ENCODE results near the gene PSMD8. TPM values are rescaled to one million over a fixed set of nuclear protein-coding genes. Genes with fewer than 3 reads are reported as not detected.

Gene PSMD8
- total and polyA plus RNA-seq, 5 donors from 2014 or later, result 104 to 254 (median 193) TPM

GRCh38 chr19:38384209-38385027 is 10.0 kb downstream of the PSMD8 start:
- peaks cover 46% of the 10 kb centered on the region for H3K36me3 ChIP-seq (ENCODE audit: control insufficient read depth, insufficient read depth, low read length)
- no peak overlapping the region for H3K4me3 ChIP-seq (ENCODE audit: low read depth, low read length)
- H3K4me3 Mint-ChIP-seq, result peak overlapping the region in 2 of 4 donors; percentile 43 to 49
- H3K27me3 ChIP-seq (ENCODE audit: control insufficient read depth, insufficient read depth, low read length), result peaks cover 2% of the 10 kb centered on the region
- ATAC-seq (ENCODE audit: low read depth in 2 of 2) (no peak), DNase-seq (no peak)
- H3K36me3 Mint-ChIP-seq, result peaks cover 43% of the 10 kb centered on the region
- H3K27me3 Mint-ChIP-seq, result peaks cover 24% of the 10 kb centered on the region
- H3K4me1 Mint-ChIP-seq, result peaks cover 0 to 25% (median 7%) of the 10 kb centered on the region in 4 donors
- H3K27ac Mint-ChIP-seq, result no peak overlapping the region
- no peaks in the 10 kb centered on the region for H3K9me3 ChIP-seq (ENCODE audit: control insufficient read depth in 2 of 2, low read length in 2 of 2)
- H3K27ac ChIP-seq (ENCODE audit: insufficient read depth, low read length, poor library complexity, severe bottlenecking), result no peak overlapping the region
- H3K9me3 Mint-ChIP-seq, result peaks cover 0 to 2% (median 0%) of the 10 kb centered on the region in 7 donors
- peaks cover 39% of the 10 kb centered on the region for H3K4me1 ChIP-seq (ENCODE audit: control insufficient read depth, insufficient read depth, low read length, poor library complexity, severe bottlenecking)

GRCh38 chr19:38385057-38385803 is 10.9 kb downstream of the PSMD8 start:
- Mint-ChIP-seq H3K9me3 (peaks cover 0 to 2% (median 0%) of the 10 kb centered on the region in 7 donors), H3K4me3 (peak overlapping the region in 1 of 4 donors; percentile 49), H3K27ac (no peak overlapping the region), H3K36me3 (peaks cover 39% of the 10 kb centered on the region), H3K4me1 (peaks cover 0 to 27% (median 7%) of the 10 kb centered on the region in 4 donors), H3K27me3 (peaks cover 29% of the 10 kb centered on the region)
- peaks cover 4% of the 10 kb centered on the region for H3K27me3 ChIP-seq (ENCODE audit: control insufficient read depth, insufficient read depth, low read length)
- H3K27ac ChIP-seq (ENCODE audit: insufficient read depth, low read length, poor library complexity, severe bottlenecking), result no peak overlapping the region
- no peak overlapping the region for H3K4me3 ChIP-seq (ENCODE audit: low read depth, low read length)
- ATAC-seq (ENCODE audit: low read depth in 2 of 2) (no peak), DNase-seq (no peak)
- H3K36me3 ChIP-seq (ENCODE audit: control insufficient read depth, insufficient read depth, low read length), result peaks cover 41% of the 10 kb centered on the region
- H3K4me1 ChIP-seq (ENCODE audit: control insufficient read depth, insufficient read depth, low read length, poor library complexity, severe bottlenecking), result peaks cover 39% of the 10 kb centered on the region
- no peaks in the 10 kb centered on the region for H3K9me3 ChIP-seq (ENCODE audit: control insufficient read depth in 2 of 2, low read length in 2 of 2)

GRCh38 chr19:38385804-38386257 is 11.5 kb downstream of the PSMD8 start:
- ATAC-seq (ENCODE audit: low read depth in 2 of 2) (no peak), DNase-seq (no peak)
- Histone ChIP-seq H3K4me3 (ENCODE audit: low read depth, low read length) (no peak overlapping the region), H3K9me3 (ENCODE audit: control insufficient read depth in 2 of 2, low read length in 2 of 2) (no peaks in the 10 kb centered on the region), H3K36me3 (ENCODE audit: control insufficient read depth, insufficient read depth, low read length) (peaks cover 35% of the 10 kb centered on the region), H3K4me1 (ENCODE audit: control insufficient read depth, insufficient read depth, low read length, poor library complexity, severe bottlenecking) (peaks cover 39% of the 10 kb centered on the region), H3K27me3 (ENCODE audit: control insufficient read depth, insufficient read depth, low read length) (peaks cover 4% of the 10 kb centered on the region), H3K27ac (ENCODE audit: insufficient read depth, low read length, poor library complexity, severe bottlenecking) (no peak overlapping the region)
- peaks cover 0 to 27% (median 7%) of the 10 kb centered on the region in 4 donors for H3K4me1 Mint-ChIP-seq
- peaks cover 30% of the 10 kb centered on the region for H3K27me3 Mint-ChIP-seq
- H3K4me3 Mint-ChIP-seq, result peak overlapping the region in 1 of 4 donors; percentile 43
- H3K36me3 Mint-ChIP-seq, result peaks cover 36% of the 10 kb centered on the region
- no peak overlapping the region for H3K27ac Mint-ChIP-seq
- H3K9me3 Mint-ChIP-seq, result peaks cover 0 to 2% (median 0%) of the 10 kb centered on the region in 7 donors

- no peak for ATAC-seq (ENCODE audit: low read depth in 2 of 2)
- Mint-ChIP-seq H3K36me3 (peaks cover 32% of the 10 kb centered on the region), H3K4me1 (peaks cover 0 to 27% (median 7%) of the 10 kb centered on the region in 4 donors), H3K27me3 (peaks cover 36% of the 10 kb centered on the region), H3K27ac (no peak overlapping the region), H3K9me3 (peaks cover 0 to 2% (median 0%) of the 10 kb centered on the region in 7 donors), H3K4me3 (no peak overlapping the region)
- H3K9me3 ChIP-seq (ENCODE audit: control insufficient read depth in 2 of 2, low read length in 2 of 2), result no peaks in the 10 kb centered on the region
- no peak overlapping the region for H3K27ac ChIP-seq (ENCODE audit: insufficient read depth, low read length, poor library complexity, severe bottlenecking)
- H3K27me3 ChIP-seq (ENCODE audit: control insufficient read depth, insufficient read depth, low read length), result peaks cover 4% of the 10 kb centered on the region
- peaks cover 39% of the 10 kb centered on the region for H3K4me1 ChIP-seq (ENCODE audit: control insufficient read depth, insufficient read depth, low read length, poor library complexity, severe bottlenecking)
- DNase-seq, result no peak
- peaks cover 29% of the 10 kb centered on the region for H3K36me3 ChIP-seq (ENCODE audit: control insufficient read depth, insufficient read depth, low read length)
- H3K4me3 ChIP-seq (ENCODE audit: low read depth, low read length), result no peak overlapping the region
Measured at GRCh38 chr19:38386300-38386970, 12.1 kb downstream of the PSMD8 start.

- Histone ChIP-seq H3K27me3 (ENCODE audit: control insufficient read depth, insufficient read depth, low read length) (peaks cover 4% of the 10 kb centered on the region), H3K4me1 (ENCODE audit: control insufficient read depth, insufficient read depth, low read length, poor library complexity, severe bottlenecking) (peaks cover 39% of the 10 kb centered on the region), H3K36me3 (ENCODE audit: control insufficient read depth, insufficient read depth, low read length) (peaks cover 23% of the 10 kb centered on the region), H3K4me3 (ENCODE audit: low read depth, low read length) (peak overlapping the region; percentile 69), H3K27ac (ENCODE audit: insufficient read depth, low read length, poor library complexity, severe bottlenecking) (no peak overlapping the region), H3K9me3 (ENCODE audit: control insufficient read depth in 2 of 2, low read length in 2 of 2) (no peaks in the 10 kb centered on the region)
- H3K4me1 Mint-ChIP-seq, result peaks cover 0 to 25% (median 7%) of the 10 kb centered on the region in 4 donors
- H3K4me3 Mint-ChIP-seq, result peak overlapping the region; percentile 89 to 94 (median 92)
- DNase-seq, result no peak
- peaks cover 39% of the 10 kb centered on the region for H3K27me3 Mint-ChIP-seq
- peaks cover 27% of the 10 kb centered on the region for H3K36me3 Mint-ChIP-seq
- H3K9me3 Mint-ChIP-seq, result peaks cover 0 to 2% (median 0%) of the 10 kb centered on the region in 7 donors
- peak overlapping the region; percentile 68 to 94 (median 84) for H3K27ac Mint-ChIP-seq
- ATAC-seq (ENCODE audit: low read depth in 2 of 2), result peak in 1 of 2 donors; percentile 16
Measured at GRCh38 chr19:38386971-38387549, 12.7 kb downstream of the PSMD8 start.

- Histone ChIP-seq H3K4me3 (ENCODE audit: low read depth, low read length) (peak within 1 kb of the TSS; percentile 69), H3K36me3 (ENCODE audit: control insufficient read depth, insufficient read depth, low read length) (peaks cover 18% of the 10 kb centered on the region), H3K27me3 (ENCODE audit: control insufficient read depth, insufficient read depth, low read length) (peaks cover 4% of the 10 kb centered on the region), H3K4me1 (ENCODE audit: control insufficient read depth, insufficient read depth, low read length, poor library complexity, severe bottlenecking) (peaks cover 39% of the 10 kb centered on the region), H3K9me3 (ENCODE audit: control insufficient read depth in 2 of 2, low read length in 2 of 2) (no peaks in the 10 kb centered on the region), H3K27ac (ENCODE audit: insufficient read depth, low read length, poor library complexity, severe bottlenecking) (no peak within 1 kb of the TSS)
- Mint-ChIP-seq H3K9me3 (peaks cover 0 to 2% (median 0%) of the 10 kb centered on the region in 7 donors), H3K27ac (peak within 1 kb of the TSS; percentile 94 to 95 (median 94)), H3K27me3 (peaks cover 42% of the 10 kb centered on the region), H3K36me3 (peaks cover 20% of the 10 kb centered on the region), H3K4me1 (peaks cover 0 to 23% (median 7%) of the 10 kb centered on the region in 4 donors), H3K4me3 (peak within 1 kb of the TSS; percentile 89 to 94 (median 92))
- ATAC-seq (ENCODE audit: low read depth in 2 of 2), result peak; percentile 68 to 74
- DNase-seq, result peak; percentile 74 to 82 (median 74)
Measured at GRCh38 chr19:38387550-38388348, 13.4 kb downstream of the PSMD8 start, which contains the start of gene GGN. GGN (minus strand) TSS chr19:38388034; CDS start chr19:38387261, 773 bp downstream.
